PC-3 (cell line): ENCODE measurements around the gene TPCN2. TPM values are rescaled to one million over a fixed set of nuclear protein-coding genes. Genes with fewer than 3 reads are reported as not detected.
A peak's percentile ranks its signal among the peaks of the same experiment; 100 is the strongest.

Source experiments
- ATAC-seq: fragments of 200-7000 bp; cut with Tn5 transposase; 2 replicates; pipeline ENCODE4 v1.9.1; 2020; ENCODE audit warnings: mild to moderate bottlenecking, moderate library complexity
- BruUV-seq: library from RNA; stranded (reverse); fragments of 400-500 nt; replicated peaks from 2 replicates; lab custom pipeline; 2021; lab: Mats Ljungman, UMichigan
- CTCF ChIA-PET: fragments of 300-600 bp; sonication (Branson Sonifier 250); formaldehyde crosslinking; loops from one replicate; lab custom pipeline; 2022; ENCODE audit warnings: antibody characterized with exemption; lab: Charles Lee
- POLR2A ChIA-PET: fragments of 300-600 bp; sonication (Branson Sonifier 250); formaldehyde crosslinking; loops from one replicate; lab custom pipeline; 2022; ENCODE audit warnings: antibody characterized with exemption; ENCODE audit not compliant: unreplicated experiment; lab: Charles Lee
- DNase-seq: peaks from one replicate; pipeline ENCODE4 v3.0.0-alpha.2; 2015
- H2AFZ ChIP-seq: fragments of 300-600 bp; sonication (generic); 2 replicates; pipeline ENCODE4 v1.6.0; 2016; ENCODE audit warnings: antibody characterized with exemption, low read length
- H3F3A ChIP-seq: fragments of 300-600 bp; sonication (generic); one replicate; pipeline ENCODE4 v1.6.0; 2017; ENCODE audit warnings: antibody characterized with exemption, low read length, control low read depth, mild to moderate bottlenecking; ENCODE audit not compliant: unreplicated experiment
- H3K27ac ChIP-seq: fragments of 300-600 bp; sonication (generic); 2 replicates; pipeline ENCODE4 v1.5.1; 2016; ENCODE audit warnings: mild to moderate bottlenecking, low read length
- H3K27me3 ChIP-seq: fragments of 300-600 bp; sonication (generic); 2 replicates; pipeline ENCODE4 v1.6.1; 2016; ENCODE audit warnings: low read length, mixed read lengths
- H3K36me3 ChIP-seq: fragments of 300-600 bp; sonication (generic); 2 replicates; pipeline ENCODE4 v1.6.1; 2016; ENCODE audit warnings: low read depth, mixed run types, low read length, mixed read lengths
- H3K4me1 ChIP-seq: fragments of 300-600 bp; sonication (generic); 2 replicates; pipeline ENCODE4 v1.5.1; 2016; ENCODE audit warnings: low read length; ENCODE audit not compliant: insufficient read depth
- H3K4me2 ChIP-seq: fragments of 300-600 bp; sonication (generic); 2 replicates; pipeline ENCODE4 v1.6.0; 2016; ENCODE audit warnings: low read length
- H3K4me3 ChIP-seq: fragments of 300-600 bp; sonication (generic); 2 replicates; pipeline ENCODE4 v1.5.1; 2016; ENCODE audit warnings: mild to moderate bottlenecking, low read length, mixed read lengths
- H3K79me2 ChIP-seq: fragments of 300-600 bp; sonication (generic); 2 replicates; pipeline ENCODE4 v1.6.1; 2017; ENCODE audit warnings: low read length, mixed read lengths
- H3K9ac ChIP-seq: fragments of 300-600 bp; sonication (generic); 2 replicates; pipeline ENCODE4 v1.6.0; 2016; ENCODE audit warnings: mild to moderate bottlenecking, low read length
- H3K9me2 ChIP-seq: fragments of 300-600 bp; sonication (generic); replicated peaks from 2 replicates; pipeline ENCODE4 v1.6.1; 2016; ENCODE audit warnings: mixed run types, low read length, mixed read lengths
- H3K9me3 ChIP-seq: fragments of 300-600 bp; sonication (generic); 2 replicates; pipeline ENCODE4 v1.6.1; 2016; ENCODE audit warnings: low read length, mixed read lengths
- H4K20me1 ChIP-seq: fragments of 300-600 bp; sonication (generic); 2 replicates; pipeline ENCODE4 v1.6.1; 2016; ENCODE audit warnings: low read length, mixed read lengths
- EZH2 ChIP-seq: fragments of 300-600 bp; sonication (generic); IDR thresholded peaks from one replicate; pipeline ENCODE4 v1.6.1; 2017; ENCODE audit warnings: antibody characterized with exemption, mild to moderate bottlenecking, low read length; ENCODE audit not compliant: unreplicated experiment
- EZH2phosphoT487 ChIP-seq: fragments of 300-600 bp; sonication (generic); IDR thresholded peaks from 2 replicates; pipeline ENCODE4 v1.6.1; 2018; ENCODE audit warnings: mild to moderate bottlenecking, antibody characterized with exemption, low read length, borderline replicate concordance
- intact Hi-C: fragments of 100-400 bp; cut with micrococcal nuclease; formaldehyde crosslinking; loops from 2 replicates; pipeline ENCODE4 v1.9.0; 2023
- total RNA-seq: library from RNA; depleted of rRNA; stranded (reverse); fragments of >200 nt; gene quantifications from 2 replicates; pipeline ENCODE4 v1.2.3, GENCODE V29; 2014
- TF ChIP-seq, protein P1 (sequence below): fragments of 300-600 bp; sonication (generic); conservative IDR thresholded peaks from 2 replicates; pipeline ENCODE4 v1.5.1; 2017; ENCODE audit warnings: antibody characterized with exemption, low read depth, mild to moderate bottlenecking, low read length

The TPCN2 gene
- total RNA-seq, 1 experiment from 2014 or later, result 13.0 TPM

DNA sequence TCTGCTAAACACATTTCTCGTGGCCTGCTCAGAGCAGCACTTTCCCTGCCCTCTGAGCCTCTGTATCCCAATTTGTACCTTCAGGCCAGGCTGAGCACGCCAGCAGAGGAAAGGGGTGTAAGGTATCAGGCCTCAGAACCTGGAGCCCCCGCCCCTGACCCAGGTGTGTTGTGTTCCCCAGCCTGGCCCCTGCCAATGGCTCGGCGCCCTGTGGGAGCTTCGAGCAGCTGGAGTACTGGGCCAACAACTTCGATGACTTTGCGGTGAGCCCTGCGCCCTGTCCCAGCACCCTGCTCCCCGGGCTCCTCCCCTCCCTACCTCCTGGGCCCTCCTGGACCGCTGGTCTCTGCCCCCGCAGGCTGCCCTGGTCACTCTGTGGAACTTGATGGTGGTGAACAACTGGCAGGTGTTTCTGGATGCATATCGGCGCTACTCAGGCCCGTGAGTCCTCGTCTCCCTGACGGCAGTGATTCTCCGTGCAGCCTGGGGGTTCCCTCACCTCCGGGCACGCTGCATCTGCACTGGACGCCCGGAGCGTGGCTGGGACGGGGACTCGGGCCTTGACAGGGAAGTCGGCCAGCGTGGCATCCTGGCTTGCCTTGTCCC, 36.9 kb downstream of the TPCN2 start:
- DNase-seq (no peak), ATAC-seq (no peak)
- BruUV-seq, result no TSS peak
- peaks cover 21% of the 10 kb centered on the region for H3K4me1 ChIP-seq
- H3K27ac ChIP-seq, result no peak overlapping the region
- no peak overlapping the region for H2AFZ ChIP-seq
- H3K4me3 ChIP-seq, result no peak overlapping the region
- no peak overlapping the region for H3K9ac ChIP-seq
- CTCF ChIA-PET, result no interaction called here
- intact Hi-C loops, result loop anchor here (5.0 to 10.0 kb wide), 4 partner anchors 38 to 451 kb away; partner anchors contain the start of gene TPCN2
- H3K79me2 ChIP-seq, result no peaks in the 10 kb centered on the region
- H3K36me3 ChIP-seq, result peaks cover 16% of the 10 kb centered on the region
- POLR2A ChIA-PET, result no interaction called here
- no peaks in the 10 kb centered on the region for H3K9me3 ChIP-seq
- H3K4me2 ChIP-seq, result no peak overlapping the region
- H3K27me3 ChIP-seq, result no peaks in the 10 kb centered on the region
- no peaks in the 10 kb centered on the region for H4K20me1 ChIP-seq
- TF ChIP-seq, protein P1, sequence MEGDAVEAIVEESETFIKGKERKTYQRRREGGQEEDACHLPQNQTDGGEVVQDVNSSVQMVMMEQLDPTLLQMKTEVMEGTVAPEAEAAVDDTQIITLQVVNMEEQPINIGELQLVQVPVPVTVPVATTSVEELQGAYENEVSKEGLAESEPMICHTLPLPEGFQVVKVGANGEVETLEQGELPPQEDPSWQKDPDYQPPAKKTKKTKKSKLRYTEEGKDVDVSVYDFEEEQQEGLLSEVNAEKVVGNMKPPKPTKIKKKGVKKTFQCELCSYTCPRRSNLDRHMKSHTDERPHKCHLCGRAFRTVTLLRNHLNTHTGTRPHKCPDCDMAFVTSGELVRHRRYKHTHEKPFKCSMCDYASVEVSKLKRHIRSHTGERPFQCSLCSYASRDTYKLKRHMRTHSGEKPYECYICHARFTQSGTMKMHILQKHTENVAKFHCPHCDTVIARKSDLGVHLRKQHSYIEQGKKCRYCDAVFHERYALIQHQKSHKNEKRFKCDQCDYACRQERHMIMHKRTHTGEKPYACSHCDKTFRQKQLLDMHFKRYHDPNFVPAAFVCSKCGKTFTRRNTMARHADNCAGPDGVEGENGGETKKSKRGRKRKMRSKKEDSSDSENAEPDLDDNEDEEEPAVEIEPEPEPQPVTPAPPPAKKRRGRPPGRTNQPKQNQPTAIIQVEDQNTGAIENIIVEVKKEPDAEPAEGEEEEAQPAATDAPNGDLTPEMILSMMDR, result no peak
- TF ChIP-seq EZH2 (no peak), EZH2phosphoT487 (no peak)
- no peaks in the 10 kb centered on the region for H3K9me2 ChIP-seq
- H3F3A ChIP-seq, result no peaks in the 10 kb centered on the region

DNA sequence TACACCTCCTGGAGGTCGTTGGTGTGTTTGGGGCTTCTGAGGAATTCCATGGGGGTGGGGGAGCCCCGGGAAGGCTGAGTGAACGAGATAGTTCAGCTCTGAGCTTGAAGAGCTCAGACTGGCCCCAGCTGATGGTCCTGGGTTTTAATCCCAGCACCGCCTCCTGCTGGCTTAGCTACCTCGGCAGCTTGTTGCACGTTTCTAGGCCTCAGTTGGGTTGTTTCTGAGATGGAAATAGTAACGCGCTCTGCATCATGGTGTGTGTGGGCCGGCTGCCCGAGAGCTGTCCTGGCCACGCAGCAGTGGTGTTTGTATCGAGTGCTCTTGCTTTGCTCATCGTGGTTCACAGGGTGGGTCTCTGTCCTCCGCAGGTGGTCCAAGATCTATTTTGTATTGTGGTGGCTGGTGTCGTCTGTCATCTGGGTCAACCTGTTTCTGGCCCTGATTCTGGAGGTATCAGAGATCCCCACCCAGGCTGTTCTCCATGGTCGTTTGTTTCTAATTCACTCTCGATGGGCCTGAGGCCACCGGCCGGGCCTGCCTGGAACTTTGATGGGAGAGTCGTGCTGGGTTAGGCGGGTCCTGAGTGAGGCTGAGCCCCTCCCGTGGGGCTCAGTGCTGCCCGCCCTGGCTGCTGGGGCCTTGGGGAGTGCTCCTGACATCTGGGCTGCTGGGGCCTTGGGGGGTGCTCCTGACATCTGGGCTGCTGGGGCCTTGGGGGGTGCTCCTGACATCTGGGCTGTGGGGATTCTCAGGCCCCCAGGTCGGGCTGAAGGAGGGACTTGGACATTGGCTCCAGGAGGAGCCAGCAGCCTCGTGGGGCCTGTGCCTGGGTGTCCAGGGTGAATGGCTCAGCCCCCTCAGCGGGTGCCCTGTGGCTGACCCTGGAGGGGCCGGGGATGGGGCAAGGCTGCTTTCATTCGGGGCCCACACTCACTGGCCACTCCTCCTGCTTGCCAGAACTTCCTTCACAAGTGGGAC, 37.7 kb downstream of the TPCN2 start:
- Histone ChIP-seq H3K27me3 (no peaks in the 10 kb centered on the region), H3K4me3 (no peak overlapping the region), H3K79me2 (no peaks in the 10 kb centered on the region), H3K9me3 (no peaks in the 10 kb centered on the region), H4K20me1 (no peaks in the 10 kb centered on the region), H3K9ac (no peak overlapping the region), H3K9me2 (no peaks in the 10 kb centered on the region), H3K27ac (no peak overlapping the region), H2AFZ (no peak overlapping the region), H3K4me2 (no peak overlapping the region), H3K36me3 (peaks cover 17% of the 10 kb centered on the region), H3K4me1 (peaks cover 17% of the 10 kb centered on the region), H3F3A (no peaks in the 10 kb centered on the region)
- ATAC-seq, result no peak
- intact Hi-C loops, result loop anchor here (5.0 to 10.0 kb wide), 4 partner anchors 39 to 452 kb away; partner anchors contain the start of gene TPCN2
- TF ChIP-seq EZH2, result no peak
- TF ChIP-seq, protein P1, result peak; percentile 41
- no TSS peak for BruUV-seq
- ChIA-PET CTCF (no interaction called here), POLR2A (no interaction called here)
- no peak for DNase-seq
